HG03439 (cell line): ENCODE results near the gene GALNT2.

ENCODE experiments used
- ATAC-seq: cut with Tn5 transposase; IDR thresholded peaks from one replicate; pipeline ENCODE4 v1.9.1; 2021; ENCODE audit warnings: mild to moderate bottlenecking, moderate library complexity; ENCODE audit not compliant: unreplicated experiment

GALNT2 gene

GRCh38 chr1:230204842-230205241 lies 137.8 kb downstream of the GALNT2 start:
- ATAC-seq = no peak

- no peak for ATAC-seq
Observed at GRCh38 chr1:230205719-230206198, 138.7 kb downstream of the GALNT2 start.

DNA sequence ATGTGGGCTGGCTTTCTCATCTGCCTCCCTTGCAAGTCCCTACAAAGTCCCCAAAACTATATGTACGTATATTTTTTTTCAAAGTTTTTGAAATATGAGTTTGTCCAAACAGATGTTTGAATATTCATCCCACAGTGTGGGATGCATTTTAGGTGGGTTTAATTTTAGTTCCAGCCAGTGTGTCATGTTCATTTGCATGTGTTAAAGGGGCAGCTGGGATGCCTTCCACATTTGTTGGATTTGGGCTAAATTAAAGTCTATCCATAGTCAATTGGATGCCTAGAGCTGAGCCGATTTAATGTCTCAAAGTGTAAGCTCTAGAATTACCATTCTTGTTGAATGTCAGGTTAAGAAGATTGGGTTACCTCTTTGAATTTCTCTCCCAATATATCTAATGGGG lies 139.2 kb downstream of the GALNT2 start:
- no peak for ATAC-seq

DNA sequence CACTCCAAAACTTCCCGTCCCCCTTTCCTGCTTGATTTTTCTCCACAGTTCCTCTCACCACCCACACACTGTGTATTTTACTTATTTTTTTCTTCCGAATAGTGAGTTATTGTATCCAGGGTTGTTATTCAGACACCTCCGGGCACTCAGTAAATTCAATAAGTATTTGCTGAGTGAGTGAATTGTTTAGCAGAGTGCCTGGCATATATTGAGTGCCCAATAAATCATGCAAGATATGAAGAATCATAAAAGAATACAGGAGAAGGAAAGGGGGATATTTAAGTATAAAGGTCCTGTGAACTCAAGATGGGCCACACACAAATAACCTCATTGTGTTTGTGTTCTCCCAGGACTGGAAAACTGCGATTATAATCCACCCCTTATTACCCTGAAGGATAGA lies 139.9 kb downstream of the GALNT2 start:
- no peak for ATAC-seq

GRCh38 chr1:230207598-230207997 lies 140.6 kb downstream of the GALNT2 start:
- ATAC-seq = no peak

DNA sequence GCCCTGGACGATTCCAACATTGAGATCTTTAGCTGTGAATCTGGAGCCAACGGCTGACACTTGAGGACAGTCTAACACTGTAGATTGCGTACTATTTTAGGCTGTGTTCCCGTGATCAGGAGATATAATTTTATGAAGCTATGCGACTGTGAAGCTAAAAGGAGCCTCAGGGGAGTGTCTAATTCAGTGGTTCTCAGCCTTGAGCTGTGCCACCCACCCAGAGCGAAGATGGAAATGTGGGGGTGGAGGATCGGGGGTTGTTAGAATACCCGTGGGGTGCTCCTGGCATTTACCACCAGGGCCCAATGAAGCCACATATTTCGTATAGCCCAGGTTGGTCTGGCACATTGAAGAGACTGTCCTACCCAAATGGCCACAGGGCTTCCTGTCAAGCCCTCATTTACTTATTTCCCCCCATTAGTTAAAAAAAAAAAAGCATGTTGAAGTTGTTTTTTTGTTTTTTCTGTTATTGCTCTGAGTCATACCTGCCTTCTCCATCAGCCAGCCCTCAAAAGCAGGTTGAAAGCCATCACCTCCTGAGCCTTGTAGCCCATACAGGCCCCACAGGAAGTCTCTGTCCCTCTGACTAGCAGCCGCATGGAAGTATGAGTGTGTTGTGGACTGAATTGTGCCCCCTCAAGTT lies 141.7 kb downstream of the GALNT2 start:
- peak; percentile 54 for ATAC-seq

GRCh38 chr1:230210326-230210980 lies 143.4 kb downstream of the GALNT2 start:
- ATAC-seq = no peak

GRCh38 chr1:230210981-230211336 lies 143.9 kb downstream of the GALNT2 start:
- no peak for ATAC-seq

DNA sequence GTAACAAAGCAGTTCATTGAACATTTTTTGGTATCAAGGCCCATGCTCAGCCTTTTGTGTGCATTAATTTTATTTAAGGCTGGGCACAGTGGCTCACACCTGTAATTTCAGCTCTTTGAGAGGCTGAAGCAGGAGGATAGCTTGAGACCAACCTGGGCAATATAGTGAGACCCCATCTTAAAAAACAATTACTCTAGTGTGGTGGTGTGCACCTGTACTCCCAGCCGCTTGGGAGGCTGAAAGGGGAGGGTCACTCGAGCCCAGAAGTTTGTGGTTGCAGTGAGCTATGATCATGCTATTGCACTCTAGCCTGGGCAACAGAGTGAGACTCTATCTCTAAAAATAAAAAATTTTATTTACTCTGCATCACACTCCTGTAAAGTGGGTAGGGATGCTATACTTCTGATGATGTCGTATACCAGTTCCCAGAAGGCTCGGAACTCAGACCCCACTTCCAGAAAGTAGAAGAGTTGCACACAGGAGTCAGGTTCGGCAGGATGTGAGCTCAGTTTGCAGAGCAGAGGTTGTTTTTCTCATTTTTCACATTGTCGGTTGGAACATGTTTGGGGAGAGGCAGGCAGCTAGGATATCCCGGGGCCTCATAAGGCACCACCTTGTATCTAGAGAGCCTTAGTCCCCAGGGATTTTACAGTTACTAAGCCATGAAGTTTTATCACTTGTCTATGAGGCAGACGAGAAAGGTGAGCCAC lies 144.6 kb downstream of the GALNT2 start:
- ATAC-seq = no peak

DNA sequence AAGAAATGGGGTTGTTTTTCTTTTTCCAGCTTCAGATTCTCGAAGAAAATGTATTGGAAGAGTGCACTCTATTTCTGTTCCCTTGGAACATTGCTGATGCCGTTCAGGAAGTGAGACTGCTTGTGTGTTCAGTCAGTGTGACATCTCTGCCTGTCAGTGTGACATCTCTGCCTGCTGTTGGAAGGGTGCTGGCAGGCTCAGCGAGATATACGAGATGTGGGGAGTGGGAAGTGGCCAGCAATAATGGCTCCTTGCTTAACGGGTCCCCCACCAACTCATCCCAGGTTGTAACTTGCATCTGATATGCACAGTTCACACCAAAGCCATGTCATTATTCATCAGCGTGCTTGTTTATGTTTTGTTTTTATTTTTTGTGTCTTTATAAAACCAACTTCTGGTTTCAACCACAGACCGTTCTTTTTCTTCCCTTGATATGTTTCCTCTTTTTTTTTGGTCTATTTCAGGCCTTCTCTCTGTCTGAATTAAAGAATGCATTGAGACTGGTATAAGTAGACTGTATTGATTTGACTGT lies 145.4 kb downstream of the GALNT2 start:
- ATAC-seq = peak; percentile 53

DNA sequence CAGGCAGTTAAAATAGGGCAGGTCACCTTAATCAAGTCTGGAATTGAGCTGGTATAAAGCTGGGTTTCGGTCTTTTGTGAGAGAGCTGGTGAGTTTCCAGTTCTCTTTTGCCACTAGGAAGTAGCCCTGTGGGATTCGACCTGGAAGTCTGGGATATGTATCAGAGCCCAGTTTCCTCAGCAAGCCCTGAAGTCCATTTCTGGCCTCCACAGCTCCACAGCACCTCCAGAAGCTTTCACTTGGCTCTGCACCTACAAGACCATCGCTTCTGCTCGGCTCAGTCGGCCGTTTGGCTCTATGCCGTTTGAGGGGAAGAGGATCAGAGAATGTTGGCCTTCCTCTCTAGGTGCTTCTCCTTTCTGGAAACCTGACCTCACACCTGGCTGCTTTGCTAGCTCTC lies 148.0 kb downstream of the GALNT2 start:
- no peak for ATAC-seq

DNA sequence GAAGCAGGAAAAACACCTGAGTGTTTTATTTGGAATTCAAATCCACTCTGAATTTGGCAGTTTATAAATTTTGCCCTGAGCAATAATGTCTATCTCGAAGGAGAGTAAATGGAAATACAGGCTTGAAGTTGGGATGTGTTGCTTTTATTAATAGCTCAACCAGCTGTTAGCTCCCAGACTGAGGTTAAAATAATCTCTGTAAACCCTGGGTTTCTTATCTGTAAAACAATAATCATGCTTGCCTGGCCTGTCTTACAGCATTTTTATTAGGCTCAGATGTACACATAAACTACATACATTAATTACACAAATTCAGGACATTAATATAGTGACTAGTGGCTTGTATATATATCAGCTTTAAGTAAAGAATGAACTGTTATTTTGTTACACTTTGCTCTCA lies 148.5 kb downstream of the GALNT2 start:
- no peak for ATAC-seq

- no peak for ATAC-seq
Observed at GRCh38 chr1:230216896-230217295, 149.9 kb downstream of the GALNT2 start.

DNA sequence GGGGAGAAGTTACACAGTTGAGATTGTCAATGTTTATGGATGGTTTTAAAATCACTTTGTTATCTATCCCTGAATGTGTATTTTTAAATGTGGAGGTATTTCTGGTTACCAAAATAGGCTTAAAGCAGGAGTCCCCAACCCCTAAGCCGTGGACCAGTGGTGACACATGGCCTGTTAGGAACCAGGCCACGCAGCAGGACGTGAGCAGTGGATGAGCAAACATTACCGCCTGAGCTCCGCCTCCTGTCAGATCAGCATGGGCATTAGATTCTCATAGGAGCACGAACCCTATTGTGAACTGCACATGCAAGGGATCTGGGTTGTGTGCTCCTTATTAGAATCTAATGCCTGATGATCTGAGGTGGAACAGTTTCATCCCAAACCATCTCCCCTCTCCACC lies 151.6 kb downstream of the GALNT2 start:
- ATAC-seq = no peak

- no peak for ATAC-seq
Observed at GRCh38 chr1:230219174-230220067, 152.4 kb downstream of the GALNT2 start.

GRCh38 chr1:230220478-230220877 lies 153.4 kb downstream of the GALNT2 start:
- ATAC-seq = no peak

DNA sequence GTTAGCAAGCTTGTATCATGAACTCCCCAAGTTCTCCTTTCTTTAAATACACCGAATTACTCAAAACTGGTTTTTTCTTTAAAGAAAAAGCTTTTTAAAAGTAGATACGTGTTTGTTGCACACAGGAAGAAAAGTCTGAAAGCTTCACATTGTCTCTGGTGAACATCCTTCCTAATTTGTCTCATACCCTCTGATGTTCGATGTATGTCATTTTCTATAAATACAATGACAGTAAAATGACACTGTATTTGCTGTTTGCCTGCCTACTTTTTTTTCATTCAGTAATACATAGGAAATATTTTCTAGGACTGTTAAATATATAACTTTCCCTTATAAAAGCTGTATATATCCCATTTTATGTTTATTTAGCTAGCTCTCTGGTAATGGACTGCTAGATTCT lies 153.9 kb downstream of the GALNT2 start:
- ATAC-seq = no peak

DNA sequence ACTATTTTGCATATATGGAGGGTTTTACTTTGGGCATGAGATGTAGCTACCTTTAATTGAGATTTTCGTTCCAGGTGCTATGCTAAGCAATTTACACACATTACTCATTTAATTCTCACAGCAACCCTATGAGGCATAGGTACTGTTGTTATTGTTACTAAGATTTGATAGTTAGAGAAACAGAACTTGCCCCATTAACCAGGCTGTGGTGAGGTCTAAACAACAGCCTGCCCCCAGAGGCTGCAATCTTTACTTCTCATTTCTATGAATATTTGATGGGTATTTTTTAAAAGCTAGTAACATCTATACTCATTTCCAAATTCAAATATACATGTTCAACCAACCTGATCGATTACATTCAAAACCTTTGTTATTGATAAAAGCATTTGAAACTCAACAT lies 155.6 kb downstream of the GALNT2 start:
- ATAC-seq = no peak

DNA sequence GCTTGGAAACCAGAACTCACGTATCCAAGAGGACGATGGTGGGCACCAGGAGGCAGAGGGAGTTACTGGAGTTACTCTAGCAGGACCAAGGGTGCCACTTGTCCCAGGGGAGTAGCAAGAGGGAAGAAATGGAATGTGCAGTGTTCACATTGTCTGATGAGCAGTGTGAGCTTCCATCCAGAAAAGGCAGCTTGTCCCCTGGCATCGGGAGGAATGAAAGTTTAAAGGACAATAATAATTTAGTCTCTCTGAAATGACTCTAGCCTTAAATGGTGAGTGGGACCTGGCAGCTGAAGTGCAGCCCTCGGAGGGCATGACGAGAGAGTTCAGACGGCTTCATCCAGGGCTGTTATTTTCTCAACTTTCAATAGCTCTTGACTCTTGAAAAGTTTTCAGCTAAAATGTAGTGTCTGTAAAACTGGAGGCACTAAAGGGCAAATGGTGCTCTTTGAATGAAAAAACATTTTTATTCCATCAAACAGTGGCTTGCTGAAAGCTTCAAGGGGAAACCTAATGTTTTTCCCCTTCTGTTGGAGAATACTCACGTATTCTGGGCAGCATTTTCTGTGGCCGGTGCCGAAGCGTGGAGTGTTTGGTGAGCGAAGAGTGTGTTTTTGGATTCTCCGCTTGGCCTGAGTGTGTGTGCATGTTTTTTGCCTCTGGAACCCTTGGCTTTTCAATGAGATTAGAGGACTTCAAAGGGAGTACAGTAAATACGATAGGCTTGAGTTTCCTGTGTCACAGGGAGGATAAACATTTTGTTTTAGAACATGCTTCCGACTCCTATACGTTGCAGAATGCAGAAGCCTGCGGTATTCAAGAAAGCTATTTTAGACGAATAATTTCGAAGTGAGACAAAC lies 157.3 kb downstream of the GALNT2 start:
- no peak for ATAC-seq
